Upper lobe of left lung (tissue), 6 donors: ENCODE measurements around the gene RAD21L1. TPM values are rescaled to one million over a fixed set of nuclear protein-coding genes. Genes with fewer than 3 reads are reported as not detected.

Experiments used
- ATAC-seq, 2 donors: fragments of 200-7000 bp; cut with Tn5 transposase; one replicate each; pipeline ENCODE4 v1.9.1; 2022; ENCODE audit warnings: mild to moderate bottlenecking in 2 of 2, moderate library complexity in 2 of 2; ENCODE audit not compliant: low FRiP score in 2 of 2
- DNase-seq, 2 donors: peaks; one replicate each; pipeline ENCODE4 v3.0.0-alpha.2; 2019 to 2020
- H3K27ac ChIP-seq, 4 donors: fragments of 200-600 bp; sonication (generic); one replicate each; pipeline ENCODE4 v1.5.1; 2016 to 2019
- H3K27me3 ChIP-seq, 4 donors: fragments of 200-600 bp; sonication (generic); one replicate each; pipeline ENCODE4 v1.5.1; 2017 to 2019
- H3K36me3 ChIP-seq, 4 donors: fragments of 200-600 bp; sonication (generic); one replicate each; pipeline ENCODE4 v1.5.1; 2016 to 2019
- H3K4me1 ChIP-seq, 4 donors: fragments of 200-600 bp; sonication (generic); one replicate each; pipeline ENCODE4 v1.5.1; 2018 to 2019
- H3K4me3 ChIP-seq, 4 donors: fragments of 200-600 bp; sonication (generic); one replicate each; pipeline ENCODE4 v1.5.1; 2017 to 2019; ENCODE audit warnings: mild to moderate bottlenecking in 2 of 4, moderate library complexity in 1 of 4
- H3K9me3 ChIP-seq, 4 donors: fragments of 200-600 bp; sonication (generic); one replicate each; pipeline ENCODE4 v1.5.1; 2018 to 2019
- CTCF ChIP-seq, 6 experiments: fragments of 450-650 bp in 4 of 6; fragments of 200-600 bp in 2 of 6; sonication (generic) in 2 of 6; IDR thresholded peaks; one replicate each; pipeline ENCODE4 v1.5.1; 2016 to 2019; ENCODE audit warnings: antibody characterized with exemption in 6 of 6
- EP300 ChIP-seq, 4 donors: sonication (generic); formaldehyde crosslinking; IDR thresholded peaks; one replicate each; pipeline ENCODE4 v1.5.1; 2017; ENCODE audit warnings: antibody characterized with exemption in 4 of 4, control low read depth in 2 of 4
- POLR2A ChIP-seq, 4 donors: fragments of 450-650 bp; IDR thresholded peaks; one replicate each; pipeline ENCODE4 v1.5.1; 2016 to 2017; ENCODE audit warnings: antibody characterized with exemption in 4 of 4, mild to moderate bottlenecking in 2 of 4
- POLR2AphosphoS5 ChIP-seq, 2 donors: sonication (generic); formaldehyde crosslinking; IDR thresholded peaks; one replicate each; pipeline ENCODE4 v1.5.1; 2017; ENCODE audit warnings: antibody characterized with exemption in 2 of 2
- WGBS, 2 donors: methylation state at CpG; one replicate each; pipeline ENCODE4 v1.1.5; 2017 to 2018; 5-methylcytosine and 5-hydroxymethylcytosine counted together
- total RNA-seq, 6 donors: library from RNA; depleted of rRNA in 4 of 6; stranded (reverse); fragments of >200 nt in 4 of 6; gene quantifications; one replicate each; pipeline versions ENCODE4 v1.1.0 to v1.2.1, GENCODE V29; 2016 to 2021
- donor health status: DM: no; HTN: no; CAD: no; lungs with moderate emphysema.
- donor health status: DM: no; HTN: yes; CAD: no; lungs with severe emphysema.

The RAD21L1 gene
- total RNA-seq, 6 donors from 2014 or later: not detected

GRCh38 chr20:1187605-1188171 is 38.2 kb upstream of the RAD21L1 start:
- Histone ChIP-seq H3K27ac (peak overlapping the region in 2 of 4 donors; percentile 14 to 24), H3K4me1 (peaks cover 13 to 24% (median 20%) of the 10 kb centered on the region in 4 donors), H3K4me3 (no peak overlapping the region), H3K36me3 (no peaks in the 10 kb centered on the region), H3K9me3 (no peaks in the 10 kb centered on the region), H3K27me3 (peaks cover 0 to 16% (median 7%) of the 10 kb centered on the region in 4 donors)
- TF ChIP-seq POLR2A (IDR thresholded peaks at IDR 0.05) (no peak), CTCF (IDR thresholded peaks at IDR 0.05) (no peak), POLR2AphosphoS5 (IDR thresholded peaks at IDR 0.05) (no peak), EP300 (IDR thresholded peaks at IDR 0.05) (no peak)
- ATAC-seq (no peak), DNase-seq (no peak)
- WGBS, 2 donors: 58 to 66% methylated on average over 4 of the region's 4 CpGs

- Histone ChIP-seq H3K36me3 (no peaks in the 10 kb centered on the region), H3K27ac (no peak overlapping the region), H3K9me3 (no peaks in the 10 kb centered on the region), H3K27me3 (peaks cover 0 to 16% (median 7%) of the 10 kb centered on the region in 4 donors), H3K4me3 (no peak overlapping the region), H3K4me1 (peaks cover 13 to 24% (median 20%) of the 10 kb centered on the region in 4 donors)
- WGBS, 2 donors: 89 to 100% methylated on average over 1 of the region's 1 CpG
- DNase-seq: no peak
- TF ChIP-seq EP300 (IDR thresholded peaks at IDR 0.05): no peak
- no peak for TF ChIP-seq CTCF (IDR thresholded peaks at IDR 0.05)
- TF ChIP-seq POLR2AphosphoS5 (IDR thresholded peaks at IDR 0.05): no peak
- TF ChIP-seq POLR2A (IDR thresholded peaks at IDR 0.05): no peak
- no peak for ATAC-seq
These were observed 37.5 kb upstream of the RAD21L1 start for GRCh38 chr20:1188347-1188746.

GRCh38 chr20:1189827-1190226 is 36.0 kb upstream of the RAD21L1 start:
- 58 to 71% methylated on average over 1 of the region's 1 CpG for WGBS, 2 donors
- no peak overlapping the region for H3K27ac ChIP-seq
- TF ChIP-seq CTCF (IDR thresholded peaks at IDR 0.05): no peak
- H3K4me1 ChIP-seq: peaks cover 11 to 17% (median 16%) of the 10 kb centered on the region in 4 donors
- DNase-seq (no peak), ATAC-seq (no peak)
- no peaks in the 10 kb centered on the region for H3K9me3 ChIP-seq
- H3K4me3 ChIP-seq: no peak overlapping the region
- peaks cover 0 to 12% (median 5%) of the 10 kb centered on the region in 4 donors for H3K27me3 ChIP-seq
- no peaks in the 10 kb centered on the region for H3K36me3 ChIP-seq

- no peak for ATAC-seq
- peaks cover 4 to 7% (median 6%) of the 10 kb centered on the region in 4 donors for H3K4me1 ChIP-seq
- no peak for TF ChIP-seq POLR2AphosphoS5 (IDR thresholded peaks at IDR 0.05)
- no peak for TF ChIP-seq EP300 (IDR thresholded peaks at IDR 0.05)
- no peak for TF ChIP-seq CTCF (IDR thresholded peaks at IDR 0.05)
- TF ChIP-seq POLR2A (IDR thresholded peaks at IDR 0.05): no peak
- no peak overlapping the region for H3K4me3 ChIP-seq
- no peak for DNase-seq
- H3K27ac ChIP-seq: no peak overlapping the region
- WGBS, 2 donors: 52 to 78% methylated on average over 3 of the region's 3 CpGs
- no peaks in the 10 kb centered on the region for H3K36me3 ChIP-seq
- peaks cover 0 to 2% (median under 1%) of the 10 kb centered on the region in 4 donors for H3K27me3 ChIP-seq
- no peaks in the 10 kb centered on the region for H3K9me3 ChIP-seq
These were observed 35.0 kb upstream of the RAD21L1 start for GRCh38 chr20:1190847-1191246.

- no peak overlapping the region for H3K4me3 ChIP-seq
- TF ChIP-seq POLR2A (IDR thresholded peaks at IDR 0.05): no peak
- no peak for TF ChIP-seq CTCF (IDR thresholded peaks at IDR 0.05)
- no peak for TF ChIP-seq EP300 (IDR thresholded peaks at IDR 0.05)
- peak in 1 of 2 donors; percentile 5 for TF ChIP-seq POLR2AphosphoS5 (IDR thresholded peaks at IDR 0.05)
- no peaks in the 10 kb centered on the region for H3K36me3 ChIP-seq
- DNase-seq (no peak), ATAC-seq (peak in 1 of 2 donors; percentile 41)
- 75 to 82% methylated on average over 3 of the region's 3 CpGs for WGBS, 2 donors
- no peaks in the 10 kb centered on the region for H3K9me3 ChIP-seq
- H3K4me1 ChIP-seq: peaks cover 0 to 3% (median 1%) of the 10 kb centered on the region in 4 donors
- H3K27me3 ChIP-seq: no peaks in the 10 kb centered on the region
- no peak overlapping the region for H3K27ac ChIP-seq
These were observed 34.5 kb upstream of the RAD21L1 start for GRCh38 chr20:1191299-1191698.
